Measurements from ENCODE around the gene VPS39.

- no peak for TF ChIP-seq CTCF (IDR thresholded peaks at IDR 0.05; ENCODE audit: borderline replicate concordance, extremely low read depth, low read length, poor library complexity, severe bottlenecking)
- no peak for TF ChIP-seq EZH2 (IDR thresholded peaks at IDR 0.05; ENCODE audit: borderline replicate concordance, low read depth, low read length, severe bottlenecking)
Measured at GRCh38 chr15:42228036-42228435, 19.9 kb upstream of the VPS39 start.

All from DND-41 (cell line).